Measurements from ENCODE around the gene KRT6C. TPM values are rescaled to one million over a fixed set of nuclear protein-coding genes. Genes with fewer than 3 reads are reported as not detected.

Gene KRT6C
- total RNA-seq, 1 donor from 2014 or later = not detected

- DNase-seq (ENCODE audit: low spot score) (no peak), ATAC-seq (no peak)
Measured at GRCh38 chr12:52436000-52436827, 37.4 kb downstream of the KRT6C start.

GRCh38 chr12:52435659-52435999, 38.0 kb downstream of the KRT6C start:
- DNase-seq (ENCODE audit: low spot score) (no peak), ATAC-seq (no peak)

DNA sequence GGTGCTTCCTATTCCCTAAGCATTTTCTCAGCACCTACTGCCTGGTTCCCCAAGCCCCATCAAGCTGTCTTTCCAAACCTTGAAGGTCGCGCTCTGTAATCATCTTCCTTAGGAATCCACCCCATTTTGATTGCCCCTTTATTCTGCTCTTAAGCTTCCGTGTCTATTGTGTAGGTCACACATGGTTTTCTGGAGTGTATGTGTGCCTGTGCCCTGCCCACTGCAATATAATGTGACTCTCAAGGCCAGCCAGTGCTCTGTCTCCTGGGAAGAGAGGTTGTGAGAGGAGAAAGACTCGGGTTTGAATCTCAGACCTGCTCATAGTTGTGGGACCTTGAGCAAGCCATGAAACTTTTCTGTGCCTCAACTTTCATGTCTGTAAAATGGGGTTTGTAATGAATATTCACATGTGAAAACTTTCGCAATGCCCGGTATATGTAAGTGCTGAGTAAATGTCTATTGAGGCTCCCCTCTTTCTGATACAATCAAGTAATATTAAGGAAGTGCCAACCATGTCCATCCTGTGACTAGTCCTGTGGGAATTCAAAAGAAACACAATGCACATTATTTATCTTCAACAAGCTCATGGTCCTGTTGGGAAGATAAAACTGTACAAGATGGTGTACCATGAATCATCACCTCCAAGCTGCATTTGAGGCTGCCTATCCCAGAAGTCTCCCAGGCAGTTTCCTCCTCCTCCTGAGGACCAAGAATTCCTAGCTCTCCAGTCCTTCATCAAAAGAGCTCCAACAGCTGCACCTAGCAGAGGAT, 38.7 kb downstream of the KRT6C start:
- DNase-seq (ENCODE audit: low spot score) (no peak), ATAC-seq (no peak)

DNA sequence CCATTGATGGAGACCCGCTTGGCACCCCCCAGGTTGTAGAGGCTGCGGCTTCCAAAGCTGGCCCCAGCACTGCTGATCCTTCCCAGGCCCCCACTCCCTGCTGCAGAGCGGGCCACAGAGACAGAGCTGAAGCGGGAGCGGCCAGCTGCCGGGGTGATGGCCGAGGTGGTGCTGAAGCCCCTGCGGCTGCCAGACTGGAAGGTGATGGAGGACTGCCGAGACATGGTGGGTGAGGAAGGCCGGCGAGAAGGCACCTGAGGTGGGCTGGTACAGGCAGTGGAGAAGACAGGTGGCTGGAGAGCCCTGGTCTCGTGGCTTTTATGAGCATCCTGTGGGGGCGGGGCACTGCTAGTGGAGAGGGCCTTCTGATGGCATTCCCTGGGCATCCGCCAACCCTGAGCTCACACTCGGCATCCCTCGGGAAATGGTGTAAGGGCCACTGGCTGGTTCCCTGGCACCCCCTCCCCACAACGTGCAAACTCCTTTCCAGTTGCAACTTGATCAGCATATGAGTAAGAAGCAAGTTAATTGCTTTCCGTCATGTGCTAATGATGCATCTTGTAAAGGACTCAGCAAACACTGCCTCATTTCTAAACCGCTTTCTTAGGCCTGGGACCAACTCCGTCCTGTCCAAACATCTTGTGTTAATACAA, 39.4 kb downstream of the KRT6C start, which contains the start of gene KRT75:
Gene KRT75, minus strand, starts transcription at position 291 of the 653 bp plus-strand sequence. Its CDS starts 67 bp downstream, at position 224.
- ATAC-seq (no peak), DNase-seq (ENCODE audit: low spot score) (no peak)

- no peak for ATAC-seq
- no peak for DNase-seq (ENCODE audit: low spot score)
Measured at GRCh38 chr12:52433501-52434080, 40.0 kb downstream of the KRT6C start.

GRCh38 chr12:52432559-52433207, 40.9 kb downstream of the KRT6C start:
- DNase-seq (ENCODE audit: low spot score) = no peak
- no peak for ATAC-seq

GRCh38 chr12:52428121-52428520, 45.5 kb downstream of the KRT6C start:
- DNase-seq (ENCODE audit: low spot score) (no peak), ATAC-seq (no peak)

DNA sequence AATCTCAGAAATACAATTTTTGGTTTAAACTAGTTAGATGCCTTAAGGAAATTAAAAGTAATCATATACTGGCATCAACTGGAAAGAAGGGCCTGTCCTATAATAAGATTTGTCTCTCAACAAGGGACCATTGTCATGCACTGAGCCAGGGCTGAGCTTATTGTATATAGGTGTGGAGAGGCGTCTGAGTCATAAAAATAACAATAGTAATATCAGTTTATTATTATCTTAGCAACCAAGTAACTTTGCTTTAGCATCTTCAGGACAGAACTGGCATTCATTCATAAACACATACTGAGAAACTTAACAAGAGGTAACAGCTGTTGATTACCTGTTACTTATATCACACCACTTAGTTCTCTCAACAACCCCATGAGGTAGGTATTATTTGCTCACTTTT, 46.5 kb downstream of the KRT6C start:
- DNase-seq (ENCODE audit: low spot score) (no peak), ATAC-seq (no peak)

GRCh38 chr12:52426034-52426433, 47.6 kb downstream of the KRT6C start:
- DNase-seq (ENCODE audit: low spot score) (no peak), ATAC-seq (no peak)

- no peak for ATAC-seq
- DNase-seq (ENCODE audit: low spot score) = no peak
Measured at GRCh38 chr12:52425466-52425865, 48.1 kb downstream of the KRT6C start.

DNA sequence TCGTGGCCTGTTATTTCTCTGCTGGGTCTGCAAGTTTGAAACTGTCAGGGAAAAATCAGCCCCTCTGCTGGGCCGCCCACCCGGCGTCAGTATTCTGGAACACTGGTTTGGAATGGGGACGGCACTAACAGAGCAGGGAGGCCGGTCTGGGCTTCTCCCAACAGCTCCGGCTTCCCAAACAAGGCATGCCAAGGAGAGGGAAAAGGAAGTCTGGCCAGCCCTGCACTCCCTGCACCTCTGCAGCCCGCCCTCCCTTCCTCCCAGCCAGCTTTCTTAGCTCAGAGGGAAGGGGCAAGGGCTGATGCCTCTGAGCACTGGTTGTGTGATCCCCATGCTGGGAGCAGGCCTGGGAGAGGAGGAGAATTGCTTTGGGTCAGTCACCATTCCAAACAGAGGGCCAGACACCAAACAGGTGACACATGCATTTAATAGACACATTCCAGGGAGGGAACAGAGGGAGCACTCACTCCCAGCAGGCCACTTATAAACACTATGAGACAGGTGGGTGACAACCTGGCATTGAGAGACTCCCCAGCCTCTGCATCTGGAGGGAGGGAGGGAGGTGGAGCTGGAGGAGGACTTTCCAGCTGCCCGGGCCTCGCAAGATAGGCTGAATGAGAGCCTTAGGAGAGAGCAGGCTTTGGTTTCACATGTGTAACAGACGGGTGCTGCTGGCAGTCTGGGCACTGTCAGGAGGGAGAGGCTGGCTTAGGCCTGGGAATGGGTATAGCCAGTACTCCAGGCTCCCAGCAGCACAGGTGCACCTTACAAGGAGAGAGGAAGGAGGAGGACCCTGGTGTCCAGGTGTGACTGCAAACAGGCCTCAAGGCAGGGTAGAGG, 49.7 kb downstream of the KRT6C start:
- no peak for DNase-seq (ENCODE audit: low spot score)
- ATAC-seq = no peak

- DNase-seq (ENCODE audit: low spot score) = no peak
Measured at GRCh38 chr12:52423035-52423434, 50.6 kb downstream of the KRT6C start.

DNA sequence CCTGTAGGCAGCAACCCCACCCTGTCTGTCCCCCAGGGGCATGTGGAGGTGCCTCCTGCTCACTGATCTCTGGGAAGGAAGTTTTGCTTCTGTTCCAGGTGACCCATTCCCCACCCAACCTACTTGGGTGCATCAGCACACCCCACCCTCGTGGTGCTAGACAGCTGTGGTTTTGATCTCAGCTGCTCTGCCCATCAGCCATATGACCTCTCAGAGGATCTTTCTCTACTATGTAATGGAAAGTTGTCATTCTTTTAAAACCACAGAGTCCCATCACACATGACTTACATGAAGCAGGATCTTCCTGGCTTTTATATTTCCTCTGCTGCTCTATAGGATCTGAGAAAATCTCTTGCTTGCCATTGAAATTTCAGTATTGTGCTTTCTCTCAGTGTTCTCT, 53.9 kb downstream of the KRT6C start:
- no peak for DNase-seq (ENCODE audit: low spot score)
- no peak for ATAC-seq

More at GRCh38 chr12:52423035-52423434, 50.6 kb downstream of the KRT6C start:
- ATAC-seq = no peak

GRCh38 chr12:52418576-52419110, 55.0 kb downstream of the KRT6C start:
- no peak for DNase-seq (ENCODE audit: low spot score)
- no peak for ATAC-seq

Other genes with a start within 250 kb of the KRT6C start
- gene KRT7, start 240.6 kb downstream of the KRT6C start, total RNA-seq = 18.8 TPM
- not detected for gene KRT86, start 199.2 kb downstream of the KRT6C start, total RNA-seq
- gene KRT81, start 182.3 kb downstream of the KRT6C start, total RNA-seq = 0.65 TPM
- not detected for gene KRT83, start 152.4 kb downstream of the KRT6C start, total RNA-seq
- not detected for gene KRT85, start 106.3 kb downstream of the KRT6C start, total RNA-seq
- not detected for gene KRT84, start 88.2 kb downstream of the KRT6C start, total RNA-seq
- not detected for gene KRT82, start 67.5 kb downstream of the KRT6C start, total RNA-seq
- not detected for gene KRT75, start 39.4 kb downstream of the KRT6C start, total RNA-seq
- not detected for gene KRT6B, start 21.7 kb downstream of the KRT6C start, total RNA-seq
- gene KRT6A, start 19.5 kb upstream of the KRT6C start, total RNA-seq = not detected
- gene KRT5, start 46.6 kb upstream of the KRT6C start, total RNA-seq = not detected
- not detected for gene KRT71, start 79.3 kb upstream of the KRT6C start, total RNA-seq
- not detected for gene KRT74, start 100.0 kb upstream of the KRT6C start, total RNA-seq
- gene KRT72, start 127.7 kb upstream of the KRT6C start, total RNA-seq = not detected
- not detected for gene KRT73, start 144.8 kb upstream of the KRT6C start, total RNA-seq
- gene KRT2, start 178.4 kb upstream of the KRT6C start, total RNA-seq = not detected
- not detected for gene KRT1, start 206.6 kb upstream of the KRT6C start, total RNA-seq
- not detected for gene KRT77, start 229.7 kb upstream of the KRT6C start, total RNA-seq

All from left lobe of liver (tissue), 2 donors.